Omental fat pad (tissue), 4 donors: ENCODE measurements around the gene ANTXR1. TPM values are rescaled to one million over a fixed set of nuclear protein-coding genes. Genes with fewer than 3 reads are reported as not detected.
"Not testable (repeated sequence)": the region's sequence is repeated elsewhere in the genome, so short reads cannot be mapped to it uniquely, and the experiment has no call there.

Source experiments
- ATAC-seq: fragments of 150-250 bp; one replicate; pipeline ENCODE4 v1.9.1; 2016; ENCODE audit warnings: mild to moderate bottlenecking, moderate library complexity; ENCODE audit not compliant: low FRiP score
- DNase-seq: peaks from one replicate; pipeline ENCODE4 v3.0.0-alpha.2; 2019; ENCODE audit warnings: low spot score
- total RNA-seq, 4 donors: library from RNA; depleted of rRNA; stranded (reverse); fragments of >200 nt; gene quantifications; one replicate each; pipeline ENCODE4 v1.1.0, GENCODE V29; 2016
- TF ChIP-seq, protein P1 (sequence below), 3 donors: fragments of 450-650 bp; IDR thresholded peaks; one replicate each; pipeline ENCODE4 v1.5.1; 2016 to 2017; ENCODE audit warnings: antibody characterized with exemption in 3 of 3, mild to moderate bottlenecking in 3 of 3, moderate library complexity in 2 of 3

ANTXR1 gene
- total RNA-seq, 4 donors from 2014 or later, result 27.7 to 49.1 (median 37.1) TPM

DNA sequence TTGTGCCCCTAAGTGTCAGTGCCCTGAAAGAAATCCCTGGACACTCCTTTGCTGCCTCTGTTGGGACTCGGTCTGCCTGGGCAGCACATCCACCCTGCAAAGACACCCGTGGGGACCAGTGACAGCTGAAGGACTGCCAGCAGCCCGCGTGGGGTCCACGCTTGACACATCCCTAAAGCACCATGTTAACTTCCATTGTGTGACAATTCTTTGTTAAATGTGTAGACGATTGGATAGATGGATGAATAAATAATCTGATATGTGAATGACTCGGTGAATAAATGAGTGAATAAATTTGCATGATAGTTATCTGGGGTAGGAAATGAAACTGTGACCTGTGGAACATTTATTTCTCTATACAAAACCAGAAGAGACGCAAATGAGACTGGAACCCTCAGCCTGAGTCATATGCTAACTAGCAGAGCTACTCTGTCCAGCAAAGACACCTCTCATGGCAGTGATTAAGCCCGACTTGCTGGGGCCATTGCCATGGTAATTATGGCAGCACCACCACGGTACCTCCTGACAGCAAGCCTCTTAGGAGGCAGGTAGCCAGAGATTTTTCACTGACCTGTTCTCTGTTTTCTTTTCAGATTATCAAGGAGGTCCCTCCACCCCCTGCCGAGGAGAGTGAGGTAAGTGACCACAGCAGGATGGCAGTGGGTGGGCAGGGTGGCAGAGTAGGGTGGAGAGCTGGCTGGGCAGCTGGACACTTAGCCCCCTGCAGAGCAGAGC, 156.8 kb downstream of the ANTXR1 start:
- DNase-seq (no peak), ATAC-seq (no peak)
- TF ChIP-seq, protein P1, sequence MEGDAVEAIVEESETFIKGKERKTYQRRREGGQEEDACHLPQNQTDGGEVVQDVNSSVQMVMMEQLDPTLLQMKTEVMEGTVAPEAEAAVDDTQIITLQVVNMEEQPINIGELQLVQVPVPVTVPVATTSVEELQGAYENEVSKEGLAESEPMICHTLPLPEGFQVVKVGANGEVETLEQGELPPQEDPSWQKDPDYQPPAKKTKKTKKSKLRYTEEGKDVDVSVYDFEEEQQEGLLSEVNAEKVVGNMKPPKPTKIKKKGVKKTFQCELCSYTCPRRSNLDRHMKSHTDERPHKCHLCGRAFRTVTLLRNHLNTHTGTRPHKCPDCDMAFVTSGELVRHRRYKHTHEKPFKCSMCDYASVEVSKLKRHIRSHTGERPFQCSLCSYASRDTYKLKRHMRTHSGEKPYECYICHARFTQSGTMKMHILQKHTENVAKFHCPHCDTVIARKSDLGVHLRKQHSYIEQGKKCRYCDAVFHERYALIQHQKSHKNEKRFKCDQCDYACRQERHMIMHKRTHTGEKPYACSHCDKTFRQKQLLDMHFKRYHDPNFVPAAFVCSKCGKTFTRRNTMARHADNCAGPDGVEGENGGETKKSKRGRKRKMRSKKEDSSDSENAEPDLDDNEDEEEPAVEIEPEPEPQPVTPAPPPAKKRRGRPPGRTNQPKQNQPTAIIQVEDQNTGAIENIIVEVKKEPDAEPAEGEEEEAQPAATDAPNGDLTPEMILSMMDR (IDR thresholded peaks at IDR 0.05), result no peak

DNA sequence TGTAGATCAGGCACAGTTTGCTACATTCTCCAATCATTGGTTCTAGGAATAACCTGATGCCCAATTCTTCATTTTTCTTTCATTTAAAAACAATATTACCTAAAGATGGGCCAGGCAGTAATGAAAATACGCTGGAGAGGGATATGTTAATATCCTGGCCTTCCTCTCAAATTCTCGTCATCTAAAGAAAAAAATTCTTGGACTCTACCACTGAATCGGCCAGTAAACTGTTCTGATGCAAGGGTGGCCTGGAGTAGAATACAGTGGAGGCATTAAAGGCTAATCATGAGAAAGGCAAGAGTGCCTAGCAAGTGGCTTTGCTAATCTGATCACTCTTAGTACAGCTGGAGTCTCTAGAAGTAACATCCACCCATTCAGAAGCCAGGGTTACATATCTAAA, 157.7 kb downstream of the ANTXR1 start:
- DNase-seq, result no peak
- ATAC-seq, result no peak
- TF ChIP-seq, protein P1 (IDR thresholded peaks at IDR 0.05), result no peak

DNA sequence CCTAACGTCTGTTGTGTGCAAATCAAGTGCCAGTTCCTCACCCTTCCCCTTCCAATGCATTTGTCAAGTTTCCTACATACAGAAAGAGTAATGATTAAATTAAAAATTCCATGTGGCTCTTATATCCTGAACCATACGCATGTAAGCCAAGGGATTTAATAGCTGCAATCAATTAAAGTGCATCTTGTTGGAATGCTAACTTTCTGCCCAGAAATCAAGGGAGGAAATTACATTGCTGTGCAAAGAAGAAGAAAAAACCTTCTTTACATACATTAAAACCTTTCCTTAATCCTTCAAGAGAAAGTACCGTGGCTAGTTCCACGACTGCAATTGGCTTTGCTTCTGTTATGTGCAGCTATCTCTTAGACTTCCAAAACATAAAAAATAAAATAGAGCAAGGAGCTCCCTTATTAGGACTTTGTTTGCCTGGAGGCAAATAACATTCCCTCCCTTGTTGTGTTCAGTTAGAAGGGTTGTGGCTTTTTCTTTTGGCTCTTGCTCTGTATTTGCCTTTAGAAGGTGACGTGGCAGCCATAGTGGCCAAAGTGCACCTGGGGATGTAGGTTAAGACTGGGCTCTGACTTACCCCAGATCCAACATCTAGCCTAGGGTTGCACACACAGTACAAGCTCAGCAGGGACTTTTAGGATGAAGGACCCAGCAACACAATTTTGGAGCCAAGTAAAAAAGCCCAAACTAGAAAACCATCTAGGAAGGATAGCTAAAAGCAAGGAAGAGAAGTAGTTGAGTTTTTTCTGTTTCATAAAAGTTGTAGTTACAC, 158.3 kb downstream of the ANTXR1 start:
- TF ChIP-seq, protein P1 (IDR thresholded peaks at IDR 0.05), result no peak
- DNase-seq (no peak), ATAC-seq (no peak)

DNA sequence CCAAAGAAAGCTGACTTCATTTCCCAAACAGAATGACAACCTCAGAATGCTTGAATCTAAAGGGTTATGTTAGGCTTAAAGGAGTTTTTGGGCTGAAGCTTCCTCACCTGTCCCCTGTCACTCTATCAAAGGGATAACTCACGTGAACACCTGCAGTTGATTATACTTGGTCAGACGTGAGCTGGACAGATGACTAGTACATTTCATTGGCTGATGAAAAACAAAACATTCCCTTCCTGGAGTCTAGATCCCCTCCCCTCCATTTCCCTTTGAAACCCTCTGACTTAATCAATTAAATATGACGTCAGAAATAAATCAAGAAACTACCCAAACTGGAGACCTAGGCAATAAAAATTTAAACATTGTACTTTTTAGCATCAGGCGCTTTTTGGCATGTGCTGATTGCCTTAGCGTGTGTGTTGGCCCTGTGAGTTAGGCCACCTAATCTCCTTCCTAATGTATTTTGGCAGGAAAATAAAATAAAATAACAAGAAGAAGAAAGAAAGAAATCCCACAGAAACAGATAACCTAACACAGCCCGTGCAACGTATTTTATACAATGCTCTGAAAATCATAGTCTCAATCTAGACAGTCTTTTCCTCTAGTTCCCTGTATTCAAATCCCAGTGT, 159.0 kb downstream of the ANTXR1 start:
- TF ChIP-seq, protein P1 (IDR thresholded peaks at IDR 0.05), result no peak
- ATAC-seq, result no peak

DNA sequence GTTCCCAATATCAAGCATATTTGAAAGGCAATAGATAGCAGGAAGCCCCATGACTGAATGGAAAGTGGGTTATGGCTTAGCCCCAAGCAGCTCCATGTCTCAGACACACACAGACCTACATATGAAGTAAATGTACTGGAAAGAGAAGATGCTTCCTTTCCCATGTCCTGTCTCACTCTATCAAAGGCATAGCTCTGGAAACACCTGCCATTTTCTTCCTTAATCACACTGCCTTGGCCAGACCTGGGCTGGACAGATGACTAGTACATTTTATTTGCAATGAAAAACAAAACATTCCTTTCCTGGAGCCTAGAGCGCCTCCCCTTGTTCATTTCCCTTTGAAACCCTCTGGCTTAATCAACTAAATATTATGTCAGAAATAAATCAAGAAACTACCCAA, 160.7 kb downstream of the ANTXR1 start:
- ATAC-seq (no peak), DNase-seq (no peak)
- TF ChIP-seq, protein P1 (IDR thresholded peaks at IDR 0.05), result no peak

More for the DNA sequence above, 159.0 kb downstream of the ANTXR1 start:
- no peak for DNase-seq

DNA sequence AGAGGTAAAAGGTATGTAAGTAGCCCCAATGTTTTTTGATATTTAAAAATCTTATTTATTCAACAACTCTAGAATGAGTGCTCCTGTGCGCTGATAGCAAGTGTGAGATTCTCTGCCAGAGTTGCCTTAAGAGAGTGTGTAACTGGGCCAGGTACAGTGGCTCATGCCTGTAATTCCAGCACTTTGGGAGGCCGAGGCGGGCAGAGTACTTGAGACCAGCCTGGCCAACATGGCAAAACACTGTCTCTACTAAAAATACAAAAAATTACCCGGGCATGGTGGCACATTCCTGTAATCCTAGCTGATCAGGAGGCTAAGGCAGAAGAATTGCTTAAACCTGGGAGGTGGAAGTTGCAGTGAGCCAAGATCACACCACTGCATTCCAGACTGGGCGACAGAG, 161.2 kb downstream of the ANTXR1 start:
- not testable (repeated sequence) for DNase-seq, ATAC-seq
